CD4-positive, alpha-beta T cell (primary cell): ENCODE results near the gene GNAZ. TPM values are rescaled to one million over a fixed set of nuclear protein-coding genes. Genes with fewer than 3 reads are reported as not detected.

ENCODE experiments used
- ATAC-seq: fragments of 200-7000 bp; cut with Tn5 transposase; one replicate; pipeline ENCODE4 v1.10.0; 2022; ENCODE audit warnings: mild to moderate bottlenecking; ENCODE audit not compliant: poor library complexity
- CTCF ChIA-PET: fragments of 350-600 bp; sonication (Branson Sonifier 250); formaldehyde crosslinking; loops from one replicate; lab custom pipeline; 2021; ENCODE audit warnings: antibody characterized with exemption, inconsistent platforms; lab: Charles Lee
- POLR2A ChIA-PET: fragments of 350-600 bp; sonication (Branson Sonifier 250); formaldehyde crosslinking; loops from one replicate; lab custom pipeline; 2021; ENCODE audit warnings: antibody characterized with exemption, inconsistent platforms; lab: Charles Lee
- DNase-seq, 14 experiments: peaks; one replicate each; pipeline ENCODE4 v3.0.0-alpha.2; 2013 to 2020; ENCODE audit warnings: mixed read lengths in 2 of 14
- H3K27ac ChIP-seq, 2 donors: one replicate each; pipeline versions ENCODE4 v1.5.1 to v1.7.0; 2013; ENCODE audit warnings: low read length in 2 of 2, low read depth in 1 of 2, mild to moderate bottlenecking in 1 of 2
- H3K27me3 ChIP-seq, 2 experiments: 1 replicate in 1 of 2; 2 replicates in 1 of 2; pipeline versions ENCODE4 v1.6.1 to v1.7.0; 2013; ENCODE audit warnings: low read length in 2 of 2, control low read depth in 1 of 2, mild to moderate bottlenecking in 1 of 2, moderate library complexity in 1 of 2; ENCODE audit not compliant: insufficient read depth in 2 of 2, control insufficient read depth in 1 of 2
- H3K36me3 ChIP-seq: one replicate; pipeline ENCODE4 v1.6.1; 2013; ENCODE audit warnings: low read length, control low read depth; ENCODE audit not compliant: insufficient read depth
- H3K4me1 ChIP-seq: one replicate; pipeline ENCODE4 v1.6.1; 2013; ENCODE audit warnings: low read length, control low read depth; ENCODE audit not compliant: insufficient read depth
- H3K4me3 ChIP-seq: one replicate; pipeline ENCODE4 v1.5.1; 2013; ENCODE audit warnings: mild to moderate bottlenecking, low read length, moderate library complexity
- H3K9me3 ChIP-seq, 2 experiments: 1 replicate in 1 of 2; 2 replicates in 1 of 2; pipeline versions ENCODE4 v1.6.1 to v1.7.0; 2013; ENCODE audit warnings: low read length in 2 of 2, mild to moderate bottlenecking in 2 of 2, control low read depth in 1 of 2, moderate library complexity in 1 of 2; ENCODE audit not compliant: control insufficient read depth in 1 of 2, insufficient read depth in 1 of 2
- H3K27ac Mint-ChIP-seq: one replicate; pipeline ENCODE4 v1.8.0; 2020; ENCODE audit warnings: mixed read lengths
- H3K27me3 Mint-ChIP-seq: one replicate; pipeline ENCODE4 v1.8.0; 2021; ENCODE audit warnings: mixed read lengths
- H3K36me3 Mint-ChIP-seq: one replicate; pipeline ENCODE4 v1.8.0; 2021; ENCODE audit warnings: low read depth, mixed read lengths
- H3K4me1 Mint-ChIP-seq: one replicate; pipeline ENCODE4 v1.8.0; 2021; ENCODE audit warnings: low read depth, mixed read lengths
- H3K4me3 Mint-ChIP-seq: one replicate; pipeline ENCODE4 v1.8.0; 2020; ENCODE audit warnings: mild to moderate bottlenecking, mixed read lengths
- H3K9me3 Mint-ChIP-seq: one replicate; pipeline ENCODE4 v1.8.0; 2020; ENCODE audit warnings: mixed read lengths
- intact Hi-C, 2 experiments: fragments of 100-400 bp; cut with DNase I in 1 of 2; cut with micrococcal nuclease in 1 of 2; formaldehyde crosslinking; loops; one replicate each; pipeline versions ENCODE4 v1.15.1 to v1.9.0; 2023 to 2025; cut with DNase I, micrococcal nuclease
- total RNA-seq, 174 experiments: library from RNA in 2 of 174; stranded (reverse) in 2 of 174; gene quantifications; one replicate each; pipeline ENCODE4 v1.2.3 and lab custom pipeline; 2021 to 2026
- TF ChIP-seq, protein P1 (sequence below): fragments of 200-600 bp; IDR thresholded peaks from one replicate; pipeline ENCODE4 v1.8.0; 2022; ENCODE audit warnings: antibody characterized with exemption, mild to moderate bottlenecking

GNAZ gene
- total RNA-seq, 2 experiments from 2014 or later, result 0.20 to 0.38 TPM

DNA sequence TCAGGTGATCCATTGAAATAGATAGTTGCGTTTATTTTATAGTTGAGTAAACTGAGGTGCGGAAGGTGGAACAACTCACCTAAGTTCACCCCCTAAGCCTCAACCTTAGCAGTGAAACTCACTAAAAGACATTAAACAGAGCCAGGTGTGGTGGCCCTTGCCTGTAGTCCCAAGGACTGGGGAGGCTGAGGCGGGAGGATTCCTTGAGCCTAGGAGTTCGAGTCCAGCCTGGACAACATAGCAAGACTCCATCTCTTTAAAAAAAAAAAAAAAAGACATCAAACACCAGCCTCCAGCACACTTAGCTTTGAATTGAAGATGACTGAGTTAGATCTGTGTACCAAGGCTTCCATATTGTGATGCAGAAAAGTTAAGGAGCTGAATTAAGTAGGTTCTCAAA, 74.1 kb downstream of the GNAZ start:
- TF ChIP-seq, protein P1, sequence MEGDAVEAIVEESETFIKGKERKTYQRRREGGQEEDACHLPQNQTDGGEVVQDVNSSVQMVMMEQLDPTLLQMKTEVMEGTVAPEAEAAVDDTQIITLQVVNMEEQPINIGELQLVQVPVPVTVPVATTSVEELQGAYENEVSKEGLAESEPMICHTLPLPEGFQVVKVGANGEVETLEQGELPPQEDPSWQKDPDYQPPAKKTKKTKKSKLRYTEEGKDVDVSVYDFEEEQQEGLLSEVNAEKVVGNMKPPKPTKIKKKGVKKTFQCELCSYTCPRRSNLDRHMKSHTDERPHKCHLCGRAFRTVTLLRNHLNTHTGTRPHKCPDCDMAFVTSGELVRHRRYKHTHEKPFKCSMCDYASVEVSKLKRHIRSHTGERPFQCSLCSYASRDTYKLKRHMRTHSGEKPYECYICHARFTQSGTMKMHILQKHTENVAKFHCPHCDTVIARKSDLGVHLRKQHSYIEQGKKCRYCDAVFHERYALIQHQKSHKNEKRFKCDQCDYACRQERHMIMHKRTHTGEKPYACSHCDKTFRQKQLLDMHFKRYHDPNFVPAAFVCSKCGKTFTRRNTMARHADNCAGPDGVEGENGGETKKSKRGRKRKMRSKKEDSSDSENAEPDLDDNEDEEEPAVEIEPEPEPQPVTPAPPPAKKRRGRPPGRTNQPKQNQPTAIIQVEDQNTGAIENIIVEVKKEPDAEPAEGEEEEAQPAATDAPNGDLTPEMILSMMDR, result no peak

DNA sequence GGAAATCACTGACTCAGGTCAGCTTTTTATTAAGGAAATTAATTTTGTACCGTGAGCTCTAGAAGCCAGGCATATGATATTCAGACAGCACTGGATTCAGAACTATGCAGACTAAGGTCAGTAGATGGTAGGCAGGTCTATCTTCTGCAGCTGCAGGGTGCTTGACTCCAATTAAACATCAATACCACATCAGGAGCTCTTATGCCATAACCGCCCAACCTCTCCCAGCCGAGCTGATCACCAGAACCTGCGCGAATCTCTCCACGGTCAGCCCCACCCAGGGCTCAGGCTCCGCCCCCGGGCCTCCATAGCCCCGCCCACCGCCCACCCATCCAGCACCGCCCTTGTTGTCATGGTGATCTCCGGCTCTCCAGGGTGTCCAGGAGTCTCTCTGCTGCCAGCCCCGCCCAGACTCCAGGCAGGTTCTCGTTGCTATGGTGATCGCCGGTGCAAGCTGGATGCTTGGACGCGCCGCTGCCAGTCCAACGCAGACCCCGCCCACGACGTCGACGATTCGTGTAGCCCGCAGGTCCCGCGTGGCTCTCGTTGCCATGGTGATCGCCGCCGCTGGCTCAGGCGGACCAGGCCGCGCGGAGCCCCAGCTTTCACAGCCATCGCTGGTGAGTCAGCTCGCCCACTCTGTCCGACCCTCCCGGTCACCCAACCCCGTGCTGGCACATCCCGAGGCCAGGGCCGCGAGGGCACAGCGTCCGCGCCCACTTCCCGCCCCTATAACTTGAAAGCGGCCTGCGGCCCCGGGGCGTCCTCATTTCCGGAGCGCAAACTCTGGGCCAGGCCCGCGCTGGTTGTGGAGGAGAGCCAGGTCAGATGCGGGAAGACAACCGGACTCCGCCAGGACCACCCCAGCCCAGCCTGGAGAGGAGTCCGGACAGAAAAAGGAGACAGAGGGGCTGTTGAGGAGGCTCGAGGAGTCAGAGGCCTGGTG, 74.9 kb downstream of the GNAZ start, which contains the start of gene RAB36:
TSS of gene RAB36 (plus strand) at position 546 of the 946 bp plus-strand sequence. CDS start 1,140 bp downstream, outside the sequence.
- H3K27ac ChIP-seq, result peak within 1 kb of the TSS; percentile 54 to 78
- ATAC-seq (peak; percentile 52), DNase-seq (peak; percentile 70 to 99 (median 90))
- no peaks in the 10 kb centered on the region for H3K27me3 Mint-ChIP-seq
- peak within 1 kb of the TSS; percentile 50 for H3K4me3 ChIP-seq
- peak within 1 kb of the TSS; percentile 89 for H3K4me3 Mint-ChIP-seq
- peaks cover 57% of the 10 kb centered on the region for H3K4me1 ChIP-seq
- CTCF ChIA-PET, result interaction anchor here (0.8 to 2.3 kb wide), 6 partner anchors 12 to 137 kb away, joined by 3 to 9 read pairs (median 6); no protein-coding TSS in a partner anchor
- no peaks in the 10 kb centered on the region for H3K9me3 ChIP-seq
- intact Hi-C loops, result loop anchor here (5.0 to 10.0 kb wide), 3 partner anchors 37 to 1410 kb away; partner anchors contain the start of genes BCR (in 1 of the 2), GUCD1 (in 1 of the 2), RGL4 (in 1 of the 2) and SNRPD3 (in 1 of the 2)
- peaks cover 50% of the 10 kb centered on the region for H3K4me1 Mint-ChIP-seq
- H3K9me3 Mint-ChIP-seq, result no peaks in the 10 kb centered on the region
- POLR2A ChIA-PET, result no interaction called here
- H3K36me3 ChIP-seq, result no peaks in the 10 kb centered on the region
- H3K27ac Mint-ChIP-seq, result peak within 1 kb of the TSS; percentile 94
- no peaks in the 10 kb centered on the region for H3K36me3 Mint-ChIP-seq
- no peaks in the 10 kb centered on the region for H3K27me3 ChIP-seq
- TF ChIP-seq, protein P1, result no peak

More for the DNA sequence above, 74.1 kb downstream of the GNAZ start:
- Mint-ChIP-seq H3K4me3 (peak overlapping the region; percentile 89), H3K9me3 (no peaks in the 10 kb centered on the region), H3K27ac (peak overlapping the region; percentile 94), H3K36me3 (no peaks in the 10 kb centered on the region), H3K27me3 (no peaks in the 10 kb centered on the region), H3K4me1 (peaks cover 57% of the 10 kb centered on the region)
- ATAC-seq (no peak), DNase-seq (no peak)
- Histone ChIP-seq H3K4me3 (peak overlapping the region; percentile 50), H3K4me1 (peaks cover 61% of the 10 kb centered on the region), H3K27ac (peak overlapping the region in 1 of 2 donors; percentile 31), H3K36me3 (no peaks in the 10 kb centered on the region), H3K27me3 (no peaks in the 10 kb centered on the region), H3K9me3 (no peaks in the 10 kb centered on the region)
- intact Hi-C loops, result loop anchor here (5.0 to 10.0 kb wide), 3 partner anchors 38 to 1410 kb away; partner anchors contain the start of genes BCR (in 1 of the 2), GUCD1 (in 1 of the 2), RGL4 (in 1 of the 2) and SNRPD3 (in 1 of the 2)
- POLR2A ChIA-PET, result no interaction called here
- CTCF ChIA-PET, result interaction anchor here (0.8 to 2.3 kb wide), 6 partner anchors 13 to 137 kb away, joined by 3 to 9 read pairs (median 6); no protein-coding TSS in a partner anchor

DNA sequence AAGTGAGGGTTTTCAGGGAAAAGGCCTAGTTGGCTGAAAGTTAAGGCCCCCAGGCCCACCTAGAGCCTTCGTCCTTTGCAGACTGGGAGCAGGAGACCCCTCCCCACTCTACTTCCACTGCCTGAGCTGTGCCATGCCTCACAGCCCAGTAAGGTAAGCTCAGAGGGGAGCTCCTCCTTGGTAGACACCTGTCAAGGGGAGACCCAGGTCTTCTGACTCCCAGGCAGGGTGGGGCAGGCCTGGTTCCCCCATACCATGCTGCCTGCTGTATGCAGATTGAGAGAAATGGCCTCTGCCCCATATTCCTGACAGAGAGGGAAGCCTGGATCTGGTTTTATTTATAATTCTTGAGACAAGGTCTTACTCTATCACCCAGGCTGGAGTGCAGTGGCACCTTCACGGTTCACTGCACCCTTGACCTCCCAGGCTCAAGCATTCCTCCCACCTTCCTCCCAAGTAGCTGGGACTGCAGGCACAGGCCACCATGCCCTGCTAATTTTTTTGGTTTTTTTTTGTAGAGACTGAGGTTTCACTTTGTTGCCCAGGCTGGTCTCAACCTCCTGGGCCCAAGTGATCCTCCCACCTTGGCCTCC, 75.7 kb downstream of the GNAZ start:
- CTCF ChIA-PET, result interaction anchor here (1.1 to 1.9 kb wide), 4 partner anchors 17 to 136 kb away, joined by 3 to 8 read pairs (median 5); no protein-coding TSS in a partner anchor
- Histone ChIP-seq H3K27ac (peak overlapping the region; percentile 54 to 78), H3K4me3 (no peak overlapping the region)

More for the DNA sequence above, 75.7 kb downstream of the GNAZ start:
- Mint-ChIP-seq H3K4me3 (peak overlapping the region; percentile 89), H3K4me1 (peaks cover 46% of the 10 kb centered on the region), H3K27me3 (no peaks in the 10 kb centered on the region), H3K36me3 (no peaks in the 10 kb centered on the region), H3K27ac (peak overlapping the region; percentile 94), H3K9me3 (no peaks in the 10 kb centered on the region)
- POLR2A ChIA-PET, result no interaction called here
- Histone ChIP-seq H3K9me3 (no peaks in the 10 kb centered on the region), H3K36me3 (no peaks in the 10 kb centered on the region), H3K27me3 (no peaks in the 10 kb centered on the region), H3K4me1 (peaks cover 49% of the 10 kb centered on the region)
- DNase-seq (peak in 1 of 14 experiments; percentile 31), ATAC-seq (no peak)
- TF ChIP-seq, protein P1, result no peak
- intact Hi-C loops, result loop anchor here in 1 of 2 experiments (2.0 to 10.0 kb wide), 3 partner anchors 25 to 1409 kb away; partner anchors contain the start of genes GUCD1, RGL4 and SNRPD3
